ENCODE measurements around the gene GLTP.

Gene GLTP

DNA sequence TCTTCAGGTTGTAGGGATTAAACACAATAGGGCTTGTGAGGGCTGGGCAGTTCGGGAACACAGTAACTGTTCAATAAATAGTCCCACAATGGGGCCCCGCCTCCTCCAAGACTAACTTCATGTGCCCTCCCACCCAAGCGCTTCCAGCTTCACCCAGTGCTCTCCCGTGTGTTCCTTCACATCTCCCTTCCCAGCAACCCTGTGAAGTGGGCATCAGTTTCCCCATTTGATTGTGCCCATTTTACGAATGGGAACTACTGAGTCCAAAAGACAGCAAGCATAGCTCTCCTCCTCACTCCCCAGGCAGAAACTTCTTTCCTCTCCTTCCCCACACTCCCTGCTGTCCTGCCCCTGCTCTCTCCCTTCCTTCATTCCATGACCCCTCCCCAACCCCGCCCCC, 40.9 kb downstream of the GLTP start:
- TF ChIP-seq, protein P1, sequence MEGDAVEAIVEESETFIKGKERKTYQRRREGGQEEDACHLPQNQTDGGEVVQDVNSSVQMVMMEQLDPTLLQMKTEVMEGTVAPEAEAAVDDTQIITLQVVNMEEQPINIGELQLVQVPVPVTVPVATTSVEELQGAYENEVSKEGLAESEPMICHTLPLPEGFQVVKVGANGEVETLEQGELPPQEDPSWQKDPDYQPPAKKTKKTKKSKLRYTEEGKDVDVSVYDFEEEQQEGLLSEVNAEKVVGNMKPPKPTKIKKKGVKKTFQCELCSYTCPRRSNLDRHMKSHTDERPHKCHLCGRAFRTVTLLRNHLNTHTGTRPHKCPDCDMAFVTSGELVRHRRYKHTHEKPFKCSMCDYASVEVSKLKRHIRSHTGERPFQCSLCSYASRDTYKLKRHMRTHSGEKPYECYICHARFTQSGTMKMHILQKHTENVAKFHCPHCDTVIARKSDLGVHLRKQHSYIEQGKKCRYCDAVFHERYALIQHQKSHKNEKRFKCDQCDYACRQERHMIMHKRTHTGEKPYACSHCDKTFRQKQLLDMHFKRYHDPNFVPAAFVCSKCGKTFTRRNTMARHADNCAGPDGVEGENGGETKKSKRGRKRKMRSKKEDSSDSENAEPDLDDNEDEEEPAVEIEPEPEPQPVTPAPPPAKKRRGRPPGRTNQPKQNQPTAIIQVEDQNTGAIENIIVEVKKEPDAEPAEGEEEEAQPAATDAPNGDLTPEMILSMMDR (conservative IDR thresholded peaks at IDR 0.05; ENCODE audit: control insufficient read depth, insufficient read depth, low read depth, low read length), result no peak
- no peak overlapping the region for H3K4me3 ChIP-seq (ENCODE audit: control insufficient read depth, low read depth, low read length)
- DNase-seq (ENCODE audit: low read depth), result no peak

DNA sequence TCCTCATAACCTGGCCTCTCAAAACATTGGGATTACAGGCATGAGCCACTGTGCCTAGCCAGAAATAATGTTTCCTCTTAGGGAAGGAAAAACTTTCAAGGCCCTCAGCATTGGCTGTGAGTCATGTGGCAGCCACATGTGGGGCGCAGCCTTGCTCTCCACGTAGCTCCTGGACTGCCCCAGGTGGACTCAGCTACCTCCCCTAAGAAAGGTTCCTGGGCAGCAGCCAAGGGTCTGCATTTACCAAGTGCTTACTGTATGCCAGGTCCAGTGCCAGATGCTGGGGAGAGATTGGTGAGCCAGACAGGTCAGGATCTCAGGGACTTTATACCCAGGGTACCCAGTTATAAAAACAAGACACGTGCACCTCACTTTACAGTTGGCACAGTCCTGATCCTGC, 43.4 kb downstream of the GLTP start:
- no peak overlapping the region for H3K4me3 ChIP-seq (ENCODE audit: control insufficient read depth, low read depth, low read length)
- TF ChIP-seq, protein P1 (conservative IDR thresholded peaks at IDR 0.05; ENCODE audit: control insufficient read depth, insufficient read depth, low read depth, low read length), result no peak
- peak; percentile 48 for DNase-seq (ENCODE audit: low read depth)

DNA sequence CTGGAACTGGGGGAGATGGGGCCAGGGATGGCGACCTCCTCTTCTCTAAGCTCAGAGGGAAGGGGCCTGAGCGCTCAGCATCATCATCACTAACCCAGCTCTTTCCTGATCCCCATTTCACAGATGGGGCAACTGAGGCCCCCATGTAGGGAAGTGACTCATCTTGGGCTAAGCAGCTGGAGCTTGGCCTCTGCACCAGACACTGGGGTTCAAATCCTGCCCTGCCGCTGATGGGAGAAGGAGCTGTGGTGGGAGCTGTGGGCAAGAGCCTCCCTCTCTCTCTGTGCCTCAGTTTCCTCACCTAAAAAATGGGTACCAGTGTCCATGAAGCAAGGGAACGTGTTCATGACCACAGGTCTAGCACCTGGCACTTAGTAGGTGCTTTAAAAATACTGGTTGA, 44.5 kb downstream of the GLTP start:
- H3K4me3 ChIP-seq (ENCODE audit: control insufficient read depth, low read depth, low read length), result no peak overlapping the region
- TF ChIP-seq, protein P1 (conservative IDR thresholded peaks at IDR 0.05; ENCODE audit: control insufficient read depth, insufficient read depth, low read depth, low read length), result no peak
- no peak for DNase-seq (ENCODE audit: low read depth)

DNA sequence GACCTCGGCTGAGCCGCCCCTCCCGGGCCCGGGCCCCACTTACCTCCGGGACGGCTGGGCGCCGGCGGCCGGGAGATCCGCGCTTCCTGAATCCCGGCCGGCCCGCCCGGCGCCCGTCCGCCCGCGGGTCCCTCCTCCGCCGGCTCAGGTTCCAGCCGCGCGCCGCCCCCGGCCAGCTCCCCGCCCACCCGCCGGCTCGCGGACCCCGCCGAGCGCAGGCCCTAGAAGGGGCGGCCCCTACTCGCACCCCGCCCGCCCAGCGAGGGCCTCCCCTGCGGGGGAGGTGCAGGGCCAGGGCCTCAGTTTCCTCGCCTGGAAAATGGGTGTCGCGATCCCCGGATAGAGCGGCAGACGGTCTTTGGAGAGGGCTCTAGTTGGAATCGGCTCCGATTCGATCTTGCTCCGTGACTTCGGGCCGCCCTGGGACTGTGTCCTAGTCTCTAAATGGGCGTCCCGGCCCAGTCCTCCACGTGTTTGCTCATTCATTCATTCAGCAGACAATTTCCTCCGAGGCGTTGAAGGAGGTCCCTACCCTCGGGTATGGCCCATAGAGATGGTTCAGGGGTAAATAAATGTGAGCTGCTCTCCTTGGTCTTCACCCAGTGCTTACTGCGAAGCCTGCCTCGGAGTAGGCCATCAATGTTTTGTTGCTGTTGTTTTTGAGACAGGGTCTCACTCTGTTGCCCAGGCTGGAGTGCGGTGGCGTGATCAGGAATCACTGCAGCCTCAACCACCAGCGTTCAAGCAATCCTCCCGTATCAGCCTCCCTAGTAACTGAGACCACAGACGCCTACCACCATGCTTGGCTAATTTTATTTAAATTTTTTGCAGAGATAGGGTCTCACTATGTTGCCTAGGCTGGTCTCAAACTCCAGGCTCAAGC, 46.8 kb downstream of the GLTP start, which contains the start of gene TRPV4:
TSS of gene TRPV4 (minus strand) at position 92 of the 883 bp plus-strand sequence. CDS start 18,602 bp downstream, outside the sequence.
- peak within 1 kb of the TSS; percentile 57 for H3K4me3 ChIP-seq (ENCODE audit: control insufficient read depth, low read depth, low read length)
- peak; percentile 14 for DNase-seq (ENCODE audit: low read depth)
- TF ChIP-seq, protein P1 (conservative IDR thresholded peaks at IDR 0.05; ENCODE audit: control insufficient read depth, insufficient read depth, low read depth, low read length), result no peak

DNA sequence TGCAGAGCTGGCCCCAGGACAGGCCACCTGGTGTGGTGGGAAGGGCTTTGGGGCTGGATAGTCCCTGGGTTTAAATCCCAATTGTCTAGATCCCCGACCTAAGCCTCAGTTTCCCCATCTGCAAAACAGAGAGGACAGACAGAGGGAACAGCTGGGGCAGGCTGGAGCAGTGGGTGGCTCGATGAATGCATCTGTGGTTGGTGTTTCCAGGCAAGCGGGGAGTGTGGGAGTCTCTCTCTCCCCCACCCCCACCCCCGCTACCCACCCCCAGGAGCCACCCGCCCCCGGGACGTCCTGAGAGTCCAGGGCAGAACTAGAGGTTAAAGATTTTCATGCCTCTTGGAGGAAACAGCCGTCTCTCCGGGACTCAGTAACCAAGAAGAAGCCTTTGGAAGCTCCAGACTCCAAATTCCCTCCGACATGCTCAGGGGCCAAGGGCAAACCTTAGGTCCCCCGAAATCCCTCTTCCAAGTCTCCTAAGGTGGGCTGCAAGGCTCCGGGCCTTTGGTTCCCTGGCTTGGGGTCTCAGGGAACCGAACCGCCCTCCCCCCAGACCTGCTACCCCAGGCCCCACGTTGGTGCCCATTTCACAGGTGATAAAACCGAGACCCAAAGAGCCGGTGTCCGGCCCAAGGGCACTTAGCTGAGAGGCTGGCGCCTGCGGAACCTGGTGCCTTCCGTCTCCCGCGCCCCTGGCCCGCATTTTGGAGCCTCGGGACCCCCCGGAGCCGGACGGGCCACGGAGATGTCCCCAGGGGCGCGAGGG, 47.6 kb downstream of the GLTP start:
- TF ChIP-seq, protein P1 (conservative IDR thresholded peaks at IDR 0.05; ENCODE audit: control insufficient read depth, insufficient read depth, low read depth, low read length), result no peak
- no peak for DNase-seq (ENCODE audit: low read depth)
- peak overlapping the region; percentile 57 for H3K4me3 ChIP-seq (ENCODE audit: control insufficient read depth, low read depth, low read length)

DNA sequence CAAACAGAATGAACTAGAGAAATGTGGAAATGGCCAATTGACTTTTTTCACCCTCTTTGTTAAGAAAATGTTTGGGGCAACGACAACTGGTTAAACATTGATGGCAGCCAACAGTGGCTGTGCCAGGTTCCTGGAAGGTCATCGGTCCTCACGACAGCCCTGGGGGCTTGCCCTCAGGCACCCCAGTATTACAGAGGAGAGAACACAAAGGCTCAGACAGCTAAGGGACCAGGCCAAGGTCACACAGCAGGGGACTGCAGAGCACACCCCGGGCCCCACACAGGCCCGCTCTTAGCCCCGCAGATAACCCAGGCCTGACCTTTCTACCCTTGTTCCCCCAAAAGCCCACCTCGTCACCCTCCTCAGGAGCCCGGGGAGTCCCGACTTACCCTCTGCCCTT, 48.4 kb downstream of the GLTP start:
- no peak for DNase-seq (ENCODE audit: low read depth)
- TF ChIP-seq, protein P1 (conservative IDR thresholded peaks at IDR 0.05; ENCODE audit: control insufficient read depth, insufficient read depth, low read depth, low read length), result no peak
- no peak overlapping the region for H3K4me3 ChIP-seq (ENCODE audit: control insufficient read depth, low read depth, low read length)
